PC-3 (cell line): ENCODE measurements around the gene SLC39A11. TPM values are rescaled to one million over a fixed set of nuclear protein-coding genes. Genes with fewer than 3 reads are reported as not detected.

Source experiments
- ATAC-seq: fragments of 200-7000 bp; cut with Tn5 transposase; 2 replicates; pipeline ENCODE4 v1.9.1; 2020; ENCODE audit warnings: mild to moderate bottlenecking, moderate library complexity
- BruUV-seq: library from RNA; stranded (reverse); fragments of 400-500 nt; replicated peaks from 2 replicates; lab custom pipeline; 2021; lab: Mats Ljungman, UMichigan
- CTCF ChIA-PET: fragments of 300-600 bp; sonication (Branson Sonifier 250); formaldehyde crosslinking; loops from one replicate; lab custom pipeline; 2022; ENCODE audit warnings: antibody characterized with exemption; lab: Charles Lee
- POLR2A ChIA-PET: fragments of 300-600 bp; sonication (Branson Sonifier 250); formaldehyde crosslinking; loops from one replicate; lab custom pipeline; 2022; ENCODE audit warnings: antibody characterized with exemption; ENCODE audit not compliant: unreplicated experiment; lab: Charles Lee
- DNase-seq: peaks from one replicate; pipeline ENCODE4 v3.0.0-alpha.2; 2015
- H2AFZ ChIP-seq: fragments of 300-600 bp; sonication (generic); 2 replicates; pipeline ENCODE4 v1.6.0; 2016; ENCODE audit warnings: antibody characterized with exemption, low read length
- H3F3A ChIP-seq: fragments of 300-600 bp; sonication (generic); one replicate; pipeline ENCODE4 v1.6.0; 2017; ENCODE audit warnings: antibody characterized with exemption, low read length, control low read depth, mild to moderate bottlenecking; ENCODE audit not compliant: unreplicated experiment
- H3K27ac ChIP-seq: fragments of 300-600 bp; sonication (generic); 2 replicates; pipeline ENCODE4 v1.5.1; 2016; ENCODE audit warnings: mild to moderate bottlenecking, low read length
- H3K27me3 ChIP-seq: fragments of 300-600 bp; sonication (generic); 2 replicates; pipeline ENCODE4 v1.6.1; 2016; ENCODE audit warnings: low read length, mixed read lengths
- H3K36me3 ChIP-seq: fragments of 300-600 bp; sonication (generic); 2 replicates; pipeline ENCODE4 v1.6.1; 2016; ENCODE audit warnings: low read depth, mixed run types, low read length, mixed read lengths
- H3K4me1 ChIP-seq: fragments of 300-600 bp; sonication (generic); 2 replicates; pipeline ENCODE4 v1.5.1; 2016; ENCODE audit warnings: low read length; ENCODE audit not compliant: insufficient read depth
- H3K4me2 ChIP-seq: fragments of 300-600 bp; sonication (generic); 2 replicates; pipeline ENCODE4 v1.6.0; 2016; ENCODE audit warnings: low read length
- H3K4me3 ChIP-seq: fragments of 300-600 bp; sonication (generic); 2 replicates; pipeline ENCODE4 v1.5.1; 2016; ENCODE audit warnings: mild to moderate bottlenecking, low read length, mixed read lengths
- H3K79me2 ChIP-seq: fragments of 300-600 bp; sonication (generic); 2 replicates; pipeline ENCODE4 v1.6.1; 2017; ENCODE audit warnings: low read length, mixed read lengths
- H3K9ac ChIP-seq: fragments of 300-600 bp; sonication (generic); 2 replicates; pipeline ENCODE4 v1.6.0; 2016; ENCODE audit warnings: mild to moderate bottlenecking, low read length
- H3K9me2 ChIP-seq: fragments of 300-600 bp; sonication (generic); replicated peaks from 2 replicates; pipeline ENCODE4 v1.6.1; 2016; ENCODE audit warnings: mixed run types, low read length, mixed read lengths
- H3K9me3 ChIP-seq: fragments of 300-600 bp; sonication (generic); 2 replicates; pipeline ENCODE4 v1.6.1; 2016; ENCODE audit warnings: low read length, mixed read lengths
- H4K20me1 ChIP-seq: fragments of 300-600 bp; sonication (generic); 2 replicates; pipeline ENCODE4 v1.6.1; 2016; ENCODE audit warnings: low read length, mixed read lengths
- CTCF ChIP-seq: fragments of 300-600 bp; sonication (generic); conservative IDR thresholded peaks from 2 replicates; pipeline ENCODE4 v1.5.1; 2017; ENCODE audit warnings: antibody characterized with exemption, low read depth, mild to moderate bottlenecking, low read length
- EZH2 ChIP-seq: fragments of 300-600 bp; sonication (generic); IDR thresholded peaks from one replicate; pipeline ENCODE4 v1.6.1; 2017; ENCODE audit warnings: antibody characterized with exemption, mild to moderate bottlenecking, low read length; ENCODE audit not compliant: unreplicated experiment
- EZH2phosphoT487 ChIP-seq: fragments of 300-600 bp; sonication (generic); IDR thresholded peaks from 2 replicates; pipeline ENCODE4 v1.6.1; 2018; ENCODE audit warnings: mild to moderate bottlenecking, antibody characterized with exemption, low read length, borderline replicate concordance
- intact Hi-C: fragments of 100-400 bp; cut with micrococcal nuclease; formaldehyde crosslinking; loops from 2 replicates; pipeline ENCODE4 v1.9.0; 2023
- total RNA-seq: library from RNA; depleted of rRNA; stranded (reverse); fragments of >200 nt; gene quantifications from 2 replicates; pipeline ENCODE4 v1.2.3, GENCODE V29; 2014

SLC39A11 gene
- total RNA-seq, 1 experiment from 2014 or later = 37.7 TPM

- H3K9ac ChIP-seq = no peak overlapping the region
- ATAC-seq (no peak), DNase-seq (no peak)
- H3F3A ChIP-seq = no peaks in the 10 kb centered on the region
- no peaks in the 10 kb centered on the region for H3K9me2 ChIP-seq
- no peak for TF ChIP-seq EZH2
- no peak for TF ChIP-seq CTCF
- TF ChIP-seq EZH2phosphoT487 = no peak
- H2AFZ ChIP-seq = no peak overlapping the region
- H3K36me3 ChIP-seq = no peaks in the 10 kb centered on the region
- H3K27ac ChIP-seq = no peak overlapping the region
- intact Hi-C loops = no loop called here
- BruUV-seq = no TSS peak
- no peaks in the 10 kb centered on the region for H3K79me2 ChIP-seq
- ChIA-PET CTCF (no interaction called here), POLR2A (no interaction called here)
- H3K9me3 ChIP-seq = no peaks in the 10 kb centered on the region
- H4K20me1 ChIP-seq = no peaks in the 10 kb centered on the region
- H3K4me2 ChIP-seq = no peak overlapping the region
- H3K27me3 ChIP-seq = no peaks in the 10 kb centered on the region
- H3K4me1 ChIP-seq = peaks cover 43% of the 10 kb centered on the region
- H3K4me3 ChIP-seq = no peak overlapping the region
Measured at GRCh38 chr17:72971226-72971880, 121.1 kb downstream of the SLC39A11 start.

GRCh38 chr17:72970797-72971196 lies 121.7 kb downstream of the SLC39A11 start:
- no peak overlapping the region for H3K4me3 ChIP-seq
- H3K4me1 ChIP-seq = peaks cover 41% of the 10 kb centered on the region
- no peaks in the 10 kb centered on the region for H3K9me2 ChIP-seq
- no peaks in the 10 kb centered on the region for H3K9me3 ChIP-seq
- intact Hi-C loops = no loop called here
- H3K36me3 ChIP-seq = no peaks in the 10 kb centered on the region
- no peaks in the 10 kb centered on the region for H3K79me2 ChIP-seq
- H4K20me1 ChIP-seq = no peaks in the 10 kb centered on the region
- ChIA-PET POLR2A (no interaction called here), CTCF (no interaction called here)
- no peak overlapping the region for H3K9ac ChIP-seq
- BruUV-seq = no TSS peak
- H3K27me3 ChIP-seq = no peaks in the 10 kb centered on the region
- TF ChIP-seq EZH2 (no peak), CTCF (no peak), EZH2phosphoT487 (no peak)
- DNase-seq (no peak), ATAC-seq (no peak)
- H3K27ac ChIP-seq = no peak overlapping the region
- H3F3A ChIP-seq = no peaks in the 10 kb centered on the region
- H2AFZ ChIP-seq = no peak overlapping the region
- H3K4me2 ChIP-seq = no peak overlapping the region

GRCh38 chr17:72970246-72970645 lies 122.2 kb downstream of the SLC39A11 start:
- Histone ChIP-seq H3F3A (no peaks in the 10 kb centered on the region), H3K27ac (no peak overlapping the region), H3K9me2 (no peaks in the 10 kb centered on the region), H2AFZ (no peak overlapping the region), H3K36me3 (no peaks in the 10 kb centered on the region), H3K4me1 (peaks cover 37% of the 10 kb centered on the region), H4K20me1 (no peaks in the 10 kb centered on the region), H3K4me3 (no peak overlapping the region), H3K79me2 (no peaks in the 10 kb centered on the region), H3K9ac (no peak overlapping the region), H3K9me3 (no peaks in the 10 kb centered on the region), H3K27me3 (no peaks in the 10 kb centered on the region), H3K4me2 (no peak overlapping the region)
- no peak for DNase-seq
- CTCF ChIA-PET = no interaction called here
- ATAC-seq = no peak
- POLR2A ChIA-PET = no interaction called here
- intact Hi-C loops = no loop called here
- TF ChIP-seq EZH2 = no peak
- TF ChIP-seq CTCF = no peak
- TF ChIP-seq EZH2phosphoT487 = no peak
- no TSS peak for BruUV-seq
